Measurements from ENCODE around the gene MAP4K4.

Gene MAP4K4

GRCh38 chr2:101795033-101795432 is 97.5 kb downstream of the MAP4K4 start:
- no peak for DNase-seq

- DNase-seq: no peak
Observed at GRCh38 chr2:101796825-101797600, 99.5 kb downstream of the MAP4K4 start.

- DNase-seq: no peak
Observed at GRCh38 chr2:101801496-101801895, 104.0 kb downstream of the MAP4K4 start.

GRCh38 chr2:101802329-101802728 is 104.8 kb downstream of the MAP4K4 start:
- no peak for DNase-seq

- no peak for DNase-seq
Observed at GRCh38 chr2:101803128-101803527, 105.6 kb downstream of the MAP4K4 start.

GRCh38 chr2:101803945-101804696 is 106.6 kb downstream of the MAP4K4 start:
- no peak for DNase-seq

- no peak for DNase-seq
Observed at GRCh38 chr2:101805152-101806088, 107.9 kb downstream of the MAP4K4 start.

- no peak for DNase-seq
Observed at GRCh38 chr2:101806123-101806522, 108.6 kb downstream of the MAP4K4 start.

GRCh38 chr2:101806701-101807100 is 109.2 kb downstream of the MAP4K4 start:
- no peak for DNase-seq

- DNase-seq: no peak
Observed at GRCh38 chr2:101807242-101807641, 109.7 kb downstream of the MAP4K4 start.

GRCh38 chr2:101808006-101808562 is 110.6 kb downstream of the MAP4K4 start:
- no peak for DNase-seq

GRCh38 chr2:101809698-101810097 is 112.2 kb downstream of the MAP4K4 start:
- no peak for DNase-seq

GRCh38 chr2:101811226-101812015 is 113.9 kb downstream of the MAP4K4 start:
- no peak for DNase-seq

GRCh38 chr2:101812226-101812625 is 114.7 kb downstream of the MAP4K4 start:
- DNase-seq: no peak

- DNase-seq: no peak
Observed at GRCh38 chr2:101814752-101815151, 117.2 kb downstream of the MAP4K4 start.

GRCh38 chr2:101815154-101815553 is 117.6 kb downstream of the MAP4K4 start:
- DNase-seq: no peak

- DNase-seq: no peak
Observed at GRCh38 chr2:101815739-101816391, 118.4 kb downstream of the MAP4K4 start.

- DNase-seq: no peak
Observed at GRCh38 chr2:101816598-101816997, 119.1 kb downstream of the MAP4K4 start.

- no peak for DNase-seq
Observed at GRCh38 chr2:101817481-101817880, 120.0 kb downstream of the MAP4K4 start.

GRCh38 chr2:101818531-101819451 is 121.3 kb downstream of the MAP4K4 start:
- peak; percentile 42 for DNase-seq

All from NCI-H2029 treated with DMSO at 0.1 percent for 48 hours (cell line).